Heart left ventricle (tissue), 16 donors: ENCODE results near the gene HOXD3. TPM values are rescaled to one million over a fixed set of nuclear protein-coding genes. Genes with fewer than 3 reads are reported as not detected.

ENCODE experiments used
- ATAC-seq, 4 donors: fragments of 200-7000 bp; cut with Tn5 transposase; one replicate each; pipeline ENCODE4 v1.9.1; 2020 to 2022; ENCODE audit warnings: moderate library complexity in 4 of 4, mild to moderate bottlenecking in 3 of 4, moderate number of reproducible peaks in 1 of 4
- DNase-seq, 5 donors: peaks; one replicate each; pipeline ENCODE4 v3.0.0-alpha.2; 2020
- H3K27ac ChIP-seq, 12 donors: fragments of 200-600 bp; sonication (generic) in 4 of 12; one replicate each; pipeline versions ENCODE4 v1.5.0 to v1.8.0; 2016 to 2022; ENCODE audit warnings: mild to moderate bottlenecking in 2 of 12
- H3K27me3 ChIP-seq, 9 donors: fragments of 200-600 bp; sonication (generic) in 2 of 9; one replicate each; pipeline versions ENCODE4 v1.5.1 to v1.8.0; 2016 to 2022; ENCODE audit warnings: mild to moderate bottlenecking in 3 of 9
- H3K36me3 ChIP-seq, 9 donors: fragments of 200-600 bp; sonication (generic) in 2 of 9; one replicate each; pipeline versions ENCODE4 v1.5.0 to v1.8.0; 2018 to 2022; ENCODE audit warnings: mild to moderate bottlenecking in 2 of 9
- H3K4me1 ChIP-seq, 12 donors: fragments of 200-600 bp; sonication (generic) in 4 of 12; one replicate each; pipeline versions ENCODE4 v1.5.0 to v1.8.0; 2016 to 2022; ENCODE audit warnings: mild to moderate bottlenecking in 3 of 12
- H3K4me3 ChIP-seq, 12 donors: fragments of 200-600 bp; sonication (generic) in 4 of 12; one replicate each; pipeline versions ENCODE4 v1.5.0 to v1.8.0; 2017 to 2022; ENCODE audit warnings: mild to moderate bottlenecking in 9 of 12, moderate library complexity in 4 of 12
- H3K9me3 ChIP-seq, 12 donors: fragments of 200-600 bp; sonication (generic) in 4 of 12; one replicate each; pipeline versions ENCODE4 v1.5.0 to v1.8.0; 2016 to 2022; ENCODE audit warnings: mild to moderate bottlenecking in 1 of 12
- CTCF ChIP-seq, 12 donors: fragments of 200-600 bp; sonication (generic) in 4 of 12; IDR thresholded peaks; one replicate each; pipeline versions ENCODE4 v1.5.0 to v1.8.0; 2018 to 2022; ENCODE audit warnings: antibody characterized with exemption in 12 of 12, mild to moderate bottlenecking in 5 of 12
- POLR2A ChIP-seq, 2 donors: fragments of 450-650 bp; IDR thresholded peaks; one replicate each; pipeline ENCODE4 v1.6.1; 2017; ENCODE audit warnings: antibody characterized with exemption in 2 of 2, mild to moderate bottlenecking in 2 of 2, moderate library complexity in 2 of 2
- WGBS, 4 donors: extraction: QIAGEN DNeasy Blood & Tissue Kit in 2 of 4; methylation state at CpG; one replicate each; pipeline versions ENCODE4 v1.1.5 to v1.1.7; 2013 to 2018; 5-methylcytosine and 5-hydroxymethylcytosine counted together
- intact Hi-C, 10 donors: fragments of 100-400 bp; cut with DNase I; formaldehyde crosslinking; loops; one replicate each; pipeline versions ENCODE4 v1.11.1 to v1.14.2; 2022
- microRNA counts, 2 donors: library from miRNA; unstranded; fragments of <30 nt; microRNA quantifications; one replicate each; lab custom pipeline; 2016
- microRNA-seq, 4 donors: library from miRNA; unstranded; fragments of <30 nt; microRNA quantifications; one replicate each; pipeline versions ENCODE4 to v1.2.0, GENCODE V29; 2017 to 2020
- polyA plus RNA-seq, 2 donors: library from polyadenylated mRNA; stranded (reverse); fragments of 200-250 nt; gene quantifications; one replicate each; pipeline ENCODE4 v1.2.3, GENCODE V29; 2013
- total RNA-seq, 9 donors: library from RNA; depleted of rRNA in 2 of 9; stranded (reverse); fragments of >200 nt in 2 of 9; fragmentation: NEBNext Ultra II Directional in 3 of 9; extraction: Animal tissue kit (Norgen Biotek cat#: 25700) in 3 of 9; gene quantifications; one replicate each; pipeline versions ENCODE4 v1.1.0 to v1.2.4, GENCODE V29; 2016 to 2023
- donor health status: ischemic (EF 13 %, LVEDD 7.1; RV severe dilation, severe dysfunction).
- donor health status: healthy with polysubstance abuse.
- donor health status: DM: no; HTN: yes; CAD: no.
- donor health status: DM: no; HTN: no; CAD: no.
- donor health status: ischemic (EF 25% LVEDD 6.9; RV normal size, moderate dysfunction).
- donor health status: ischemic (EF 25% LVEDD 5.7; RV mildly dilated, moderate dysfunction).
- donor health status: healthy.
- donor health status: DM: yes; HTN: yes; CAD: no.
- donor health status: ischemic (EF 35%, LVEDD 5.7; RV mildly dilated, moderate dysfunction).
- donor health status: nonischemic (EF 11% LVEDD 7.7; RV severe dilation, severe dysfunction).
- donor health status: DM: yes; HTN: yes; CAD: no.
- donor health status: PGD.
- donor health status: ischemic (EF 29% LVEDD 5.4; RV normal size, mild dysfunction).
- donor health status: nonischemic (EF 23%, LVEDD 6.1; RV moderate dilation, normal function).

HOXD3 gene
- total and polyA plus RNA-seq, 11 donors = 0.04 to 1.4 (median 0.52) TPM

- no peak for TF ChIP-seq POLR2A (IDR thresholded peaks at IDR 0.05)
- TF ChIP-seq CTCF (IDR thresholded peaks at IDR 0.05) = no peak
- Histone ChIP-seq H3K4me3 (no peak overlapping the region), H3K9me3 (no peaks in the 10 kb centered on the region), H3K27me3 (peaks cover 0 to 9% (median 0%) of the 10 kb centered on the region in 9 donors), H3K4me1 (peaks cover 0 to 3% (median 0%) of the 10 kb centered on the region in 12 donors), H3K36me3 (no peaks in the 10 kb centered on the region), H3K27ac (no peak overlapping the region)
- intact Hi-C loops = no loop called here
- DNase-seq = no peak
- ATAC-seq = no peak
- WGBS, 4 donors = 71 to 91% (median 87%) methylated on average over 1 of the region's 1 CpG
Observed at GRCh38 chr2:176211110-176211509, 54.0 kb downstream of the HOXD3 start.

- Histone ChIP-seq H3K27ac (no peak overlapping the region), H3K36me3 (no peaks in the 10 kb centered on the region), H3K4me1 (peaks cover 0 to 3% (median 0%) of the 10 kb centered on the region in 12 donors), H3K9me3 (no peaks in the 10 kb centered on the region), H3K27me3 (peaks cover 0 to 9% (median 0%) of the 10 kb centered on the region in 9 donors), H3K4me3 (no peak overlapping the region)
- no peak for ATAC-seq
- DNase-seq = no peak
- TF ChIP-seq POLR2A (IDR thresholded peaks at IDR 0.05) = no peak
- TF ChIP-seq CTCF (IDR thresholded peaks at IDR 0.05) = no peak
- intact Hi-C loops = no loop called here
Observed at GRCh38 chr2:176212276-176212675, 55.2 kb downstream of the HOXD3 start.

- 72 to 81% (median 75%) methylated on average over 1 of the region's 1 CpG for WGBS, 4 donors
- Histone ChIP-seq H3K27me3 (peaks cover 0 to 9% (median 0%) of the 10 kb centered on the region in 9 donors), H3K4me1 (peaks cover 0 to 3% (median 0%) of the 10 kb centered on the region in 12 donors), H3K36me3 (no peaks in the 10 kb centered on the region), H3K4me3 (no peak overlapping the region), H3K9me3 (no peaks in the 10 kb centered on the region), H3K27ac (no peak overlapping the region)
- ATAC-seq = no peak
- TF ChIP-seq POLR2A (IDR thresholded peaks at IDR 0.05) (no peak), CTCF (IDR thresholded peaks at IDR 0.05) (no peak)
- intact Hi-C loops = no loop called here
- DNase-seq = no peak
Observed at GRCh38 chr2:176213406-176213805, 56.3 kb downstream of the HOXD3 start.

MicroRNAs within 50 kb of the gene (microRNA counts, 767-probe panel; counts per million panel counts)
- microRNA hsa-miR-10b-5p (lab: Ali Mortazavi, UCI) = 2,769 to 2,827 counts per million in 2 donors

Small RNA genes lying within 50 kb of the gene (microRNA-seq; reads per million reads assigned to microRNA genes)
- gene MIR10B = 1,353 to 4,799 (median 2,376) reads per million in 4 donors

Other genes starting within 250 kb of the HOXD3 start
- gene LNPK, start 155.0 kb upstream of the HOXD3 start, total RNA-seq = 10 to 100 TPM; 16.3 to 45.6 (median 33.5) TPM
- gene LNPK, start 155.0 kb upstream of the HOXD3 start, polyA plus RNA-seq = 1 to 10 TPM; 5.0 to 9.7 TPM
- gene EVX2, start 73.3 kb upstream of the HOXD3 start, total RNA-seq = under 1 TPM in 1 of 9 donors, not detected in 8; 0.06 TPM
- not detected for gene EVX2, start 73.3 kb upstream of the HOXD3 start, polyA plus RNA-seq
- gene HOXD13, start 64.6 kb upstream of the HOXD3 start, total RNA-seq = not detected
- not detected for gene HOXD13, start 64.6 kb upstream of the HOXD3 start, polyA plus RNA-seq
- gene HOXD12, start 57.5 kb upstream of the HOXD3 start, total RNA-seq = not detected
- not detected for gene HOXD12, start 57.5 kb upstream of the HOXD3 start, polyA plus RNA-seq
- not detected for gene HOXD11, start 50.0 kb upstream of the HOXD3 start, total RNA-seq
- not detected for gene HOXD11, start 50.0 kb upstream of the HOXD3 start, polyA plus RNA-seq
- gene HOXD10, start 40.5 kb upstream of the HOXD3 start, total RNA-seq = under 1 TPM in 1 of 9 donors, not detected in 8; 0.43 TPM
- gene HOXD10, start 40.5 kb upstream of the HOXD3 start, polyA plus RNA-seq = under 1 TPM in 1 of 2 donors, not detected in 1; 0.03 TPM
- gene HOXD9, start 34.6 kb upstream of the HOXD3 start, total RNA-seq = under 1 TPM in 2 of 9 donors, not detected in 7; 0.40 to 0.43 TPM
- under 1 TPM in 1 of 2 donors, not detected in 1; 0.23 TPM for gene HOXD9, start 34.6 kb upstream of the HOXD3 start, polyA plus RNA-seq
- gene HOXD8, start 27.6 kb upstream of the HOXD3 start, total RNA-seq = 1 to 10 TPM in 3 of 9 donors, under 1 TPM in 6; 0.37 to 1.8 (median 0.59) TPM
- gene HOXD8, start 27.6 kb upstream of the HOXD3 start, polyA plus RNA-seq = under 1 TPM; 0.21 to 0.42 TPM
- under 1 TPM in 7 of 9 donors, not detected in 2; 0.17 to 0.96 (median 0.42) TPM for gene HOXD4, start 5.8 kb upstream of the HOXD3 start, total RNA-seq
- under 1 TPM; 0.10 to 0.19 TPM for gene HOXD4, start 5.8 kb upstream of the HOXD3 start, polyA plus RNA-seq
- under 1 TPM in 4 of 9 donors, not detected in 5; 0.16 to 0.51 (median 0.24) TPM for gene HOXD1, start 31.4 kb downstream of the HOXD3 start, total RNA-seq
- under 1 TPM in 1 of 2 donors, not detected in 1; 0.08 TPM for gene HOXD1, start 31.4 kb downstream of the HOXD3 start, polyA plus RNA-seq
- gene MTX2, start 112.1 kb downstream of the HOXD3 start, total RNA-seq = 10 to 100 TPM; 37.6 to 57.8 (median 43.2) TPM
- gene MTX2, start 112.1 kb downstream of the HOXD3 start, polyA plus RNA-seq = 10 to 100 TPM; 74.4 to 79.7 TPM